Small intestine (tissue), 7 donors: ENCODE measurements around the gene FBXL20. TPM values are rescaled to one million over a fixed set of nuclear protein-coding genes. Genes with fewer than 3 reads are reported as not detected.

Experiments
- DNase-seq, 2 donors: peaks; one replicate each; pipeline versions ENCODE4 v3.0.0 to v3.0.0-alpha.2; 2013
- FAIRE-seq: peaks from 2 replicates; lab custom pipeline; 2012; peaks lifted over from hg19 to GRCh38; lab: Jason Lieb, UNC
- H3K27ac ChIP-seq, 3 donors: one replicate each; pipeline ENCODE4 v1.5.1; 2013; ENCODE audit warnings: low read length in 2 of 3, mild to moderate bottlenecking in 2 of 3, control low read depth in 1 of 3, inconsistent platforms in 1 of 3, low read depth in 1 of 3, moderate library complexity in 1 of 3
- H3K27me3 ChIP-seq, 3 donors: one replicate each; pipeline ENCODE4 v1.6.1; 2013; ENCODE audit warnings: low read length in 3 of 3, inconsistent platforms in 1 of 3; ENCODE audit not compliant: control insufficient read depth in 3 of 3, insufficient read depth in 3 of 3
- H3K36me3 ChIP-seq, 3 donors: one replicate each; pipeline ENCODE4 v1.6.1; 2013; ENCODE audit warnings: low read length in 3 of 3, inconsistent platforms in 1 of 3, low read depth in 1 of 3, mild to moderate bottlenecking in 1 of 3, moderate library complexity in 1 of 3; ENCODE audit not compliant: control insufficient read depth in 3 of 3, insufficient read depth in 2 of 3
- H3K4me1 ChIP-seq, 3 donors: one replicate each; pipeline ENCODE4 v1.6.1; 2013; ENCODE audit warnings: low read length in 2 of 3, inconsistent platforms in 1 of 3, low read depth in 1 of 3, mild to moderate bottlenecking in 1 of 3, moderate library complexity in 1 of 3; ENCODE audit not compliant: control insufficient read depth in 3 of 3, insufficient read depth in 2 of 3
- H3K4me3 ChIP-seq, 3 donors: one replicate each; pipeline ENCODE4 v1.5.1; 2013; ENCODE audit warnings: low read length in 3 of 3, control low read depth in 1 of 3, inconsistent platforms in 1 of 3, low read depth in 1 of 3, mild to moderate bottlenecking in 1 of 3, moderate library complexity in 1 of 3
- H3K9me3 ChIP-seq, 2 donors: one replicate each; pipeline ENCODE4 v1.6.1; 2013; ENCODE audit warnings: low read depth in 1 of 2, low read length in 1 of 2; ENCODE audit not compliant: control insufficient read depth in 2 of 2, insufficient read depth in 1 of 2
- WGBS, 3 donors: extraction: QIAGEN DNeasy Blood & Tissue Kit; methylation state at CpG; one replicate each; pipeline ENCODE4 v1.1.7; 2013; 5-methylcytosine and 5-hydroxymethylcytosine counted together
- polyA plus RNA-seq, 4 donors: library from polyadenylated mRNA; stranded (reverse) in 3 of 4; unstranded in 1 of 4; fragments of 200-250 nt in 3 of 4; fragments of 120-200 nt in 1 of 4; gene quantifications; one replicate each; pipeline versions ENCODE4 v1.2.1 to v1.2.3, GENCODE V29; 2013
- donor health status: healthy with polysubstance abuse.
- donor health status: control.
- donor health status: control.
- donor health status: Bipolar disorder and iron deficiency.
- donor health status: healthy.

FBXL20 gene
- polyA plus RNA-seq, 4 donors: 1.9 to 10.4 (median 3.0) TPM

GRCh38 chr17:39230361-39230760 lies 171.1 kb downstream of the FBXL20 start:
- DNase-seq (no peak), FAIRE-seq (no peak)
- Histone ChIP-seq H3K4me3 (no peak overlapping the region), H3K27me3 (peaks cover 3 to 58% (median 3%) of the 10 kb centered on the region in 3 donors), H3K4me1 (peaks cover 0 to 12% (median 0%) of the 10 kb centered on the region in 3 donors), H3K9me3 (no peaks in the 10 kb centered on the region), H3K27ac (no peak overlapping the region), H3K36me3 (no peaks in the 10 kb centered on the region)
- 17 to 42% (median 33%) methylated on average over 1 of the region's 1 CpG for WGBS, 3 donors

GRCh38 chr17:39229274-39229913 lies 172.0 kb downstream of the FBXL20 start:
- WGBS, 3 donors: 69 to 76% (median 70%) methylated on average over 11 of the region's 11 CpGs
- H3K4me3 ChIP-seq: no peak overlapping the region
- H3K27ac ChIP-seq: no peak overlapping the region
- H3K4me1 ChIP-seq: peaks cover 0 to 12% (median 0%) of the 10 kb centered on the region in 3 donors
- no peaks in the 10 kb centered on the region for H3K9me3 ChIP-seq
- FAIRE-seq (no peak), DNase-seq (no peak)
- no peaks in the 10 kb centered on the region for H3K36me3 ChIP-seq
- H3K27me3 ChIP-seq: peaks cover 6 to 66% (median 10%) of the 10 kb centered on the region in 3 donors

- Histone ChIP-seq H3K4me3 (no peak overlapping the region), H3K27ac (no peak overlapping the region), H3K36me3 (no peaks in the 10 kb centered on the region), H3K4me1 (peaks cover 0 to 12% (median 0%) of the 10 kb centered on the region in 3 donors), H3K9me3 (no peaks in the 10 kb centered on the region), H3K27me3 (peaks cover 6 to 77% (median 18%) of the 10 kb centered on the region in 3 donors)
- 43 to 72% (median 52%) methylated on average over 2 of the region's 2 CpGs for WGBS, 3 donors
- no peak for DNase-seq
- no peak for FAIRE-seq
Measured at GRCh38 chr17:39227364-39227919, 174.0 kb downstream of the FBXL20 start.

GRCh38 chr17:39225959-39226683 lies 175.3 kb downstream of the FBXL20 start:
- no peaks in the 10 kb centered on the region for H3K36me3 ChIP-seq
- H3K9me3 ChIP-seq: no peaks in the 10 kb centered on the region
- H3K27me3 ChIP-seq: peaks cover 6 to 78% (median 18%) of the 10 kb centered on the region in 3 donors
- DNase-seq (peak in 1 of 2 donors; percentile 56), FAIRE-seq (no peak)
- 13 to 17% (median 15%) methylated on average over 23 to 24 of the region's 24 CpGs for WGBS, 3 donors
- no peak overlapping the region for H3K27ac ChIP-seq
- peaks cover 0 to 3% (median 0%) of the 10 kb centered on the region in 3 donors for H3K4me1 ChIP-seq
- peak overlapping the region in 1 of 3 donors; percentile 14 for H3K4me3 ChIP-seq

GRCh38 chr17:39225308-39225958 lies 176.0 kb downstream of the FBXL20 start, which contains the start of gene STAC2:
STAC2 (minus strand) TSS chr17:39225945; CDS start chr17:39225502, 443 bp downstream.
- Histone ChIP-seq H3K36me3 (no peaks in the 10 kb centered on the region), H3K27ac (no peak within 1 kb of the TSS), H3K27me3 (peaks cover 6 to 75% (median 18%) of the 10 kb centered on the region in 3 donors), H3K4me3 (peak within 1 kb of the TSS in 2 of 3 donors; percentile 14 to 24), H3K4me1 (peaks cover 0 to 3% (median 0%) of the 10 kb centered on the region in 3 donors), H3K9me3 (no peaks in the 10 kb centered on the region)
- FAIRE-seq: no peak
- no peak for DNase-seq
- 2 to 5% (median 3%) methylated on average over 40 to 71 of the region's 71 CpGs for WGBS, 3 donors

DNA sequence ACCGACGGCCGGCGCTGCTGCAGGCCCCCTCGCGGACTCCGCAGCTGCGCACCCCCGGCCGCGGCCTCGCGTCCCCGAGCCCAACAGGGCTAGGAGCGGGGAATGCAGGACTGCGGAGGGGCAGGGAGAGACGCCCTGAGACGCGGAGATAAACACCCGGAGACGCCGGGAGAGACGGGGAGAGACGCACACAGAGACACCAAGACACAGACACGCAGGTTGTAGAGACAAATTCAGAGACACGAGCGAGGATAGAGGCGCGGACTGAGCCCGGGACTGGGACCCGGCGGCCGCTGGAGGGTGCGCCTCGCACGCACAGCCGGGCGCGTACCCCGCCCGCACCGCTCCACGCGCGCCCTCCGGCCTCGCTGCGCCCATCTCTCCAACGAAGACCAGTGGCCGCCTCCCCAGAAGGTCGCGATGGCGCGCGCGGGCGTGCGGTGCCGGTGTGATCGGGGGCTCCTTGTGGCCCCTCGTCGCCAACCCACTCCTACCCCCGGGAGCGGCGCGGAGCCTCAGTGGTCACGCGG lies 176.6 kb downstream of the FBXL20 start:
- Histone ChIP-seq H3K4me3 (peak overlapping the region in 1 of 3 donors; percentile 24), H3K4me1 (peaks cover 0 to 3% (median 0%) of the 10 kb centered on the region in 3 donors), H3K36me3 (no peaks in the 10 kb centered on the region), H3K9me3 (no peaks in the 10 kb centered on the region), H3K27me3 (peaks cover 6 to 75% (median 18%) of the 10 kb centered on the region in 3 donors), H3K27ac (no peak overlapping the region)
- WGBS, 3 donors: 2 to 4% (median 2%) methylated on average over 54 to 68 of the region's 68 CpGs
- no peak for FAIRE-seq
- no peak for DNase-seq

- Histone ChIP-seq H3K4me1 (peaks cover 0 to 3% (median 0%) of the 10 kb centered on the region in 3 donors), H3K4me3 (no peak overlapping the region), H3K9me3 (no peaks in the 10 kb centered on the region), H3K36me3 (no peaks in the 10 kb centered on the region), H3K27ac (no peak overlapping the region), H3K27me3 (peaks cover 6 to 76% (median 18%) of the 10 kb centered on the region in 3 donors)
- DNase-seq: no peak
- no peak for FAIRE-seq
- WGBS, 3 donors: 14 to 30% (median 24%) methylated on average over 32 to 33 of the region's 33 CpGs
Measured at GRCh38 chr17:39223907-39224777, 177.3 kb downstream of the FBXL20 start.
